GM21526 (cell line): ENCODE data around the gene ZNF223.
A peak's percentile ranks its signal among the peaks of the same experiment; 100 is the strongest.

Source experiments
- ATAC-seq: cut with Tn5 transposase; IDR thresholded peaks from one replicate; pipeline ENCODE4 v1.9.1; 2021; ENCODE audit warnings: moderate library complexity; ENCODE audit not compliant: unreplicated experiment, low FRiP score

Gene ZNF223

DNA sequence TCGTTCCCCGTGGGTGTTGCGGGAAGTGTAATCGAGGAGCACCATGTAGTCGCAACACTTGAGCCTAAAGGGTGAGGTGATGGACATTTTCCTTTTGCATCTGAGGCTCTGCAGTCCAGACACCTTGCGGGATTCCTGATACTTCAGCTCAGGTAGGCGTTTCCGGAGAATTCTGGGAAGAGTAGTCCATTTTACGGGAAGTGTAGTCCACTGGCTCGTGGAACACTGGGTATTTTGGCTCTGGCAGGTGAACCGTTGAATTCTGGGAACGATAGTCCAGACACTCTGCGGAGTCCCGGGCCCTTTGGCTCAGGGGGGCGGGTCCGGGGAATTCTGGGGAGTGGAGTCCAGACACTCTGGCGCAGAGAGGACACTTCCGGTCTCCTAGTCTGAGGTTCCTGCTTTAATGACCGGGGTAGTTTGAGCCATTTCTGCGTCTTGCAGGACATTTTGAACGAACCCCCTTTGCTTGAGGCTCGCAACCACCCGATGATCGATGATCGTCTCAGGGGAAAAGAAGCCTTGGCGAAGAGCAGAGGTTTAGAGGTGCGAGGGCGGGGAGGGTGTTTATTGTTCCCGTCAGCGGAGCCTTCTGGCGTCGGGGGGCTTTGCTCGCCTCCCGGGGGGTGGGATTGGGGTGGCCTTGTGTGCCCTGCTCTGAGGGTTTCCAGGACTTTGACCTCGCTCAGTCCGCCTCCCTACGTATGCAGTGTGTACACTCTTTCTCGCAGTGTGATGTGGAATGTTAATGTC is at the start of gene ZNF223:
Gene ZNF223, plus strand, starts transcription at position 387 of the 753 bp plus-strand sequence. CDS start 3,141 bp downstream, outside the sequence.
- no peak for ATAC-seq

DNA sequence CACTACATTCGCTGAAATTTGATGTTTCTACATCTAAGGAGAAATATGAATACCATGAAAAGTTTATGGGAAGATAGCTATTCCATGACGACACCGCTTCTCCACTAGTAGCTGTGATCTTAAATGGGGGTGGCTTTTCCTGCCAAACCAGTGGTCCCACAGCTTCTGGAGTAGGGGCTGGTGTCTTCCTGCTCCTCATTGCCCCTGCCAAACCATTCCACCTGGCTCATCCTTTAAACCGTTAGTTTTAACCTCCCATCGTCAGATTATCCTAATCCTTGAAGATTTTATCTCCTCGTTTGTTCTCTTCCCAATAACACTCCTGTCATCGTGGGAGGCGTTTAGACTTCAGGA is 49.6 kb upstream of the ZNF223 start:
- no peak for ATAC-seq

DNA sequence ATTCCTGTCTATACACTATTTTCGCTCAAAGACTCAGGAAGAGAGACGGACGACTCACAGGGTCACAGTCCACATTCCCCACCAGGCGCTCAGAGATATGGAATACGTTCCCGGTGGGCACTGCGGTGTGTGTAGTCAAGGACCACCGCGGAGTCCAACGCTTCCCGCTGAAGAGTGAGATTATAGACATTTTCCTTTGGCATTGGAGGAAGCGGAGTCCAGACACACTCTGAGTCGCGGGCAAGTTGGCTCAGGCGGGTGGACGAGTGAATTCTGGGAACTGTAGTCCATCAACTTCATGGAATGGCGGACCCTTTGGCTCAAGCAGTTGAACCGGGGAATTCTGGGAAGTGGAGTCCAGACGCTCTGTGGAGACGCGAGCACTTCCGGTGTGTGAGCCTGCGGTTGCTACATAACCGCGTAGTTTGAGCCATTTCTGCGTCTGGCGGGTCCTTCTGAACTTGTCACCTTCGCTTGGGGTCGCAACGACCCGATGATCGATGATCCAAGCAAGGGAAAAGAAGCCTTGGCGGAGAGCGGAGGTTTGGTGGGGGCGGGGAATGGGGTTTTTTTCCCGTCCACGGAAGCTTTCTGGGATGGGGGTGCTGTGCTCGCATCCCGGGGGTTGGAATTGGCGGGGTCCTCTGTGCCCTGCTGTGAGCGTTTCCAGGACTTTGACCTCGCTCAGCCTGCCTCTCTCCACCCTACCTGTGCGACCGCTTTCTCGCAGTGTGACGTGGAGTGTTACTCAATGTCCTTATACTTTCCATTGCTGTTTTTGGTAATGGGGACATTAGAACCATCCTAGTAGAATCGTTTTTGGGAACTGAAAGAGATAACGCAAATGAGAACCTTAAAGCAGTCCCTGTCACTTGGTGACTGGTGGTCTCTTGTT is 49.0 kb upstream of the ZNF223 start, which contains the start of gene ZNF230:
Gene ZNF230, plus strand, starts transcription at position 392 of the 895 bp plus-strand sequence. CDS start 4,122 bp downstream, outside the sequence.
- peak; percentile 87 for ATAC-seq

DNA sequence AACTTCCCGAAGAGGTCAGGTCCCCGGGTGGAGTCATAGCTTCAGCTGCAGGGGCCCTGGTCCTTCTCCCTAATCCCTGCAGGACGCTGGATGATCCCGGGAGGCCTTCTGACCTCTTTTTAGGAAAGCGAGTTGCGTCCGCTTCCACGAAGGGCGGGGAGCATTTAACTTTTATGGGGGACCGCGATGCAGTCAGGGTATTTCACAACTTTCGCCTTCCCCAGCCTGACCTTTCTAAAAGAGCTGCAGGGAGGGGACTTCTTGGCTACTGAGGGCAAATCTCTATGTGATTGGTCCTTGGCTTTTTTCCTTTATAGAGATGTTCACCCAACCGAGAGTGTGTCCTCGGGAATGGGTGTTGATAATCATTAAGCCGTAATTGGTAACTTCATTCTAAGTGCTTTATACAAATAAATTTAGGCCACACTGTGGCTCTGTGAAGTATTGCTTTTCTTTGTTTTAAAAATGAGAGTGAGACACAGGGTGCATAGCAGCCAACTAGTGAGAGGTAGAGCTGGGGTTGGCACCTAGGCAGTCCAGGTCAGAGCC is 48.3 kb upstream of the ZNF223 start:
- peak; percentile 19 for ATAC-seq

DNA sequence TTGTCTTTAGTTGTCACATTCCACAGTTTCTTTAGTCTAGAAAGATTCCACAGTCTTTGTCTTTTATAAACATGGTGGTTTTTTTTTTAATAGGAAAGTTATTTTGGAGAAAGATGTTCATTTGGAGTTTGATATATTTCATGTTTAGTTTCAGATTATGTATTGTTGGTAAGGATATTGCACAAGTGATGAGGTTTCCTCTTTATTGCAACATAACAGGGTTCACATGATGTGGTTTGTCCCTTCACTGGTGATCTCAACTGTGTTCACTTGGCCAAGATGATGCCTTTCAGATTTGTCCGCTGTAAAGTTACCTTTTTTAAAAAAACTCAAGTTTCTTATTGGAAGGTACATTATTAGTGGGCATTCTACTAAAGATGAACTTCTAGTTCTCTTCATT is 45.9 kb upstream of the ZNF223 start:
- ATAC-seq: no peak

DNA sequence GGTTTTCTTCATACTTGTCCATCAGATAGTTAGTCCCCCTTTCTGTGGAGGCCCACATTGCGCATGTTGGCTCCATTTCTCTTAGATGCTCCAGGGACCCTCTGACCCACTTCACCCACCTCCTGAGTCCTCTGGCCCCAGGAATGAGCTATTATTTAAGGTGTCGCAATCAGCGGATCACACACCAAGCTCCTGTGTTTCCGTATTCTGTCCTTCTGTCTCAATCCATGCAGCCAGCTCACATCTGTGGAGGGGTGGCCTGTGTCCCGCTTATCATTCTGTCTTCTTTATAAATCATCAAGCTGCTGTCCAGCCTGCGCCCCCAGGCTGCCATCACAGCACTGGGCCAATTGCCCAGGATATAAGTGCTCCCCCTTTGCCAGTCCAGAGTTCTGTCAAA is 44.4 kb upstream of the ZNF223 start:
- no peak for ATAC-seq

- ATAC-seq: no peak
Observed at GRCh38 chr19:44010468-44010867, 41.4 kb upstream of the ZNF223 start.

- no peak for ATAC-seq
Observed at GRCh38 chr19:44019498-44019897, 32.3 kb upstream of the ZNF223 start.

DNA sequence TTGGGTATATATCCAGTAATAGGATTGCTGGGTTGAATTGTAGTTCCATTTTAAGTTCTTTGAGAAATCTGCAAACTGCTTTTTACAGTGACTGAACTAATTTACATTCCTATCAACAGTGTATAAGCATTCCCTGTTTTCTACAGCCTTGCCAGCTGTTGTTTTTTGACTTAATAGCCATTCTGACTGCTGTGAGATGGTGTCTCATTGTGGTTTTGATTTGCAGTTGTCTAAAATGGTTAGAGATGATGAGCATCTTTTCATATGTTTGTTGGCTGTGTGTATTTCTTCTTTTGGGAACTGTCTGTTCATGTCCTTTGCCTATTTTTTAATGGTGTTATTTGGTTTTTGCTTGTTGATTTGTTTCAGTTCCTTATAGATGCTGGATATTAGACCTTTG is 30.6 kb upstream of the ZNF223 start:
- no peak for ATAC-seq

DNA sequence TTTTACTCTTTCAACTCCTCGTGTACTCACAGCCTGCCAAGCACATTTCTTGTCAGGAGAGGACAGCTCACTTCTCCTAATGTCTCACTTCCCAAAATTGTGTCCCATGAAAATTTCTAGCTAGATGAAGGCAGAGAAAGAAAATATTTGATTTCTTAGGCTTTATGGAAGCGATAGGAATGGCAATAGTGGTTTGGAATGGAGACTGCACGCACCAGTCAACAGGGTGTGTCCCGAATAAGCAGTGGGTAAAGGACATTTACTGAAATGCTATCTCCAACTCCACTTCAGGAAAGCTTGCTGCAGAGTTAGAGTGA is 27.0 kb upstream of the ZNF223 start:
- ATAC-seq: no peak

- peak; percentile 96 for ATAC-seq
Observed at GRCh38 chr19:44025217-44025936, 26.5 kb upstream of the ZNF223 start, which contains the start of gene ZNF222. Gene ZNF222 (plus strand): TSS chr19:44025379. CDS start chr19:44025437, 58 bp downstream.

DNA sequence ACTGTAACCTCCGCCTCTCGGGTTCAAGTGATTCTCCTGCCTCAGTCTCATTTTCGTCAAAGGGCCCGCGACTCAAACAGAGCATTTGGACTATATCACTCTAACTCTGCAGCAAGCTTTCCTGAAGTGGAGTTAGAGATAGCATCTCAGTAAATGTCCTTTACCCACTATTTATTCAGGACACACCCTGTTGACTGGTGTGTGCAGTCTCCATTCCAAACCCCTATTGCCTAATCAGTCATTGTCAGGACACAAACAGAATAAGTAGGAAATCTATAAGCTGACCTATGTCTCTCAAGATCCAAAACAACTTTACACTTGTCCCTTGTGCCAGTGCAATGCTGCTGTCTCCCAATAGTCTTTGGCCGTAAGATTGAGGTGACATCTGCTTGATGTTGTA is 25.2 kb upstream of the ZNF223 start:
- no peak for ATAC-seq

DNA sequence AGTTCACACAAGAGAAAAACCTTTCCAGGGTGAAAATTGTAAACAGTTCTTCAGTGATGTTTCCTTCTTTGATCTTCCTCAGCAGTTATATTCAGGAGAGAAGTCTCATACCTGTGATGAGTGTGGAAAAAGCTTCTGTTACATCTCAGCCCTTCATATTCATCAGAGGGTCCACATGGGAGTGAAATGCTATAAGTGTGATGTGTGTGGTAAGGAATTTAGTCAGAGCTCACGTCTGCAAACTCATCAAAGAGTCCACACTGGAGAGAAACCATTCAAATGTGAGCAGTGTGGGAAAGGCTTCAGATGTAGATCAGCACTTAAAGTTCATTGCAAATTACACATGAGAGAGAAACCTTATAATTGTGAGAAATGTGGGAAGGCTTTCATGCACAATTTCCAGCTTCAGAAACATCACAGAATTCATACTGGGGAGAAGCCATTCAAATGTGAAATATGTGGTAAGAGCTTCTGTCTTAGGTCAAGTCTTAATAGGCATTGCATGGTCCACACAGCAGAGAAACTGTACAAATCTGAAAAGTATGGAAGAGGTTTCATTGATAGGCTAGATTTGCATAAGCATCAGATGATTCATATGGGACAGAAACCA is 19.7 kb upstream of the ZNF223 start:
- no peak for ATAC-seq

DNA sequence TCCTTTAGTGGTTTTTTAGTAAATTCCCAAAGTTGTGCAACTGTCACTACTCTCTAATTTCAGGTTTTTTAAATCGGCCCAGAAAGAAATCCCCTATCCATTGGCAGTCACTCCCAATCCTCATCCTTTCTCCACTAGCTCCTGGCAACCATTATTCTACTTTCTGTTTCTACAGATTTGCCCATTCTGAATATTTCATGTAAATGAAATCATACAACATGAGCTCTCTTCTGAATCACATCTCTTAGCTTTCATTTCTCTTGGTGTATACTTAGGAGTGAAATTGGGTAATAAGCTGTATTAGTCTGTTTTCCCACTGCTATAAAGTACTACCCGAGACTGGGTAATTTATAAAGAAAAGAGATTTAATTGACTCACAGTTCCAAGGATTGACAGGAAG is 9.7 kb upstream of the ZNF223 start:
- ATAC-seq: no peak

DNA sequence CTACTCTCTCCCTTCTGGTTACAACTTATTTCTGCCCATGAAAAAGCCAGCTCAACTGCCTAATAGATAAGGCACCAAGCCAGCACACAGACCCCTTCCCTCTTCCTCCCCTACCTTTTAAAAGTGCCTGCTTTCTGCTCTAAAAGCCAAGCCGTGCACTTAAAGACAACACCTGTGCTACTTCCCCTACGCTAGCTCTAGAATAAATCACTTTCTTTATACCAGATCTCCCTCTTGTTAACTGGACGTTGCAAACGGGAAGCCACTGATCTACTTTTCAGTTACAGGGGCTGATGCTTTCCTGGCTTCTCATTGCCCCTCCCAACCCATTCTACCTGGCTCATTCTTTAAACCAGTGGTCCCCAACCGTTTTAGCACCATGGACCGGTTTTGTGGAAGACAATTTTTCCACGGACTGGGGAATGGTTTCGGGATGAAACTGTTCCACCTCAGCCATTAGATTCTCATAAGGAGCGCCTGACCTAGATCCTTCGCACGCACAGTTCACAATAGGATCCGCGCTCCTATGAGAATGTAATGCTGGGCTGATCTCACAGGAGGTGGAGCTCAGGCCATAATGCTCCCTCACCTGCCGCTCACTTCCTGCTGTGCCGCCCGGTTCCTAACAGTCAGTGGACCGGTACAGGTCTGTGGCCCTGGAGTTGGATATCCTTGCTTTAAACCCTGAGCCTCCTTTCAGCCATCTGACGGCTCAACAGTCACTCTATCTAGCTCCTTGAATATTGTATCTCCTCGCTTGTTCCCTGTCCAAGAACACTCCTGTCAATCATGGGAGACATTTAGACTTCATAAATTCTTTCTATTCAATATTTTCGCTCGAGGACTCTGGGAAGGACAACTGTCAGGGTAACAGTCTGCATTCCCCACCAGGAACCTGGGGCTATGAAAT is 841 bp upstream of the ZNF223 start:
- no peak for ATAC-seq

DNA sequence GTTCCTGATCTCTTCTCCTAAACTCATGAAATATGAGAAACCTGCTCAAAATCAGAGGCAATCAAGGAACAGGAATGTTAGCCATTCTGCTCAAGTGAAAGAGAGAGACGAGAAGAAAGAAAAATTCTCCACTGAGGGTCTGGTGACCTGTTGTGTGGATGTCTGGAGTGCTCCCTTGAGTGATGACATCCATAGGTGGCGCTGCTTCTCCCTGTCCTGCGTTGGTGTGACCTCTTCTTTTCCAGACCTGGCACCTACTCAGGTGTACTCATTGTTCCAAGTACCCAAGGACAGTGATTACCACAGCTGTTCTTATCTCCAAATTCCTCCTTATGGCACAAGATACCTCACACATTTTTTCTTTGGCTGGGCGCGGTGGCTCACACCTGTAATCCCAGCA is 4.0 kb downstream of the ZNF223 start:
- no peak for ATAC-seq

DNA sequence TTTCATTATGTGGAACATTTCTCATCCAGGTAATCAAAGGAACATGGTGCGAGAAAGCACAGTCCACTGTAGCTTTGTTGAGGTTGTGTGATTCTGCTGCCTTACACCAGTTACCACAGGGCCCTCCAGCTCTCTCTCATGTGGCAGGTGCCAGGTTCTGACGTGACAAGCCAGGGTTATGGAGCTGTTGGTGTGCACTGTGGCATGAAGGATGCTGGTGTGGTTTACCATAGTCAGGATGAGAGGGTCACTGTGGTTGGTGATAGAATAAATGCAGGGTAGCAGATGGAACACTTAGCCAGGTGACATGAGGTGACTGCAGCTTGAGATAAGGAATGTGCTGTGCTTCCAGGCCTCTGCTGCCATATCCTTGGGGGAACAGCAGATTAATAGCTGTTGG is 7.4 kb downstream of the ZNF223 start:
- no peak for ATAC-seq

DNA sequence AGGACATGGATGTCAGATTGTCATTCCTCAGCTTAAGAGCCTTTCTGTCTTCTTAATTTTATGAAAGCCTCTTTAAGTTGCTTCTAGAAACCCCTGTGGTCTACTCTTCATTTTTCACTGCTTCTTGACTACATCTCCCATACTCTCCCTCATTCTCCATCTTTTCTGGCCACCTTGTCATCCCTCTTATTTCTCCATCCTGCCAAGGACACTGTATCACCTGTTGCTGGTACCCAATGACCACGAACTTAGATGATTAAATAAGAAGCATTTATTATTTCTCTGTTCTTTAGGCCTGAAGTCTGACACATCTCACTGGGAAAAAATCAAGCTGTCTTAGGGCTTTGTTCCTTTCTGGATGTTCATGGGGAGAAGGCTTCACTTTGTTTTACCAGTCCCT is 9.2 kb downstream of the ZNF223 start:
- ATAC-seq: no peak

DNA sequence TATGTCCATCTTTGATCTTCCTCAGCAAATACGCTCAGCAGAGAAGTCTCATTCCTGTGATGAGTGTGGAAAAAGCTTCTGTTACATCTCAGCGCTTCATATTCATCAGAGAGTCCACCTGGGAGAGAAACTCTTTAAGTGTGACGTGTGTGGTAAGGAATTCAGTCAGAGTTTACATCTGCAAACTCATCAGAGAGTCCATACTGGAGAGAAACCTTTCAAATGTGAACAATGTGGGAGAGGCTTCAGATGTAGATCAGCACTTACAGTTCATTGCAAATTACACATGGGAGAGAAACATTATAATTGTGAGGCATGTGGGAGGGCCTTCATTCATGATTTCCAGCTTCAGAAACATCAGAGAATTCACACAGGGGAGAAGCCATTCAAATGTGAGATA is 14.5 kb downstream of the ZNF223 start:
- no peak for ATAC-seq
